H1 (cell line): Measurements from ENCODE around the gene POLR3H. TPM values are rescaled to one million over a fixed set of nuclear protein-coding genes. Genes with fewer than 3 reads are reported as not detected.

Experiments used
- BRCA1 ChIP-seq: IDR thresholded peaks from 2 replicates; pipeline ENCODE4 v1.6.1; 2012; ENCODE audit warnings: low read depth, low read length, improper control_type of control experiment
- POU5F1 ChIP-seq: IDR thresholded peaks from 2 replicates; pipeline ENCODE4 v1.6.1; 2011; ENCODE audit warnings: low read depth, mild to moderate bottlenecking, low read length, moderate library complexity
- SAP30 ChIP-seq: fragments of 300-600 bp; sonication (generic); IDR thresholded peaks from 2 replicates; pipeline ENCODE4 v1.7.1; 2012; ENCODE audit warnings: low read length, moderate library complexity, mild to moderate bottlenecking, inconsistent platforms; ENCODE audit not compliant: insufficient read depth, insufficient replicate concordance
- TAF1 ChIP-seq: IDR thresholded peaks from 2 replicates; pipeline ENCODE4 v1.6.1; 2011; ENCODE audit warnings: mild to moderate bottlenecking, low read depth, low read length
- polyA plus RNA-seq, 7 experiments: library from polyadenylated mRNA; depleted of rRNA in 3 of 7; stranded (reverse) in 5 of 7; unstranded in 2 of 7; fragments of >200 nt in 5 of 7; fragments of 200-250 nt in 2 of 7; gene quantifications; 1 replicate in 5 of 7; 2 replicates in 1 of 7; 4 replicates in 1 of 7; pipeline versions ENCODE4 v1.2.1 to v1.2.3, GENCODE V29; 2011 to 2013; ENCODE audit warnings: missing spikeins in 2 of 7, mixed read lengths in 2 of 7
- total RNA-seq: library from RNA; stranded (reverse); fragmentation: NEBNext Ultra II Directional; extraction: Animal tissue kit (Norgen Biotek cat#: 25700); gene quantifications from 2 replicates; pipeline ENCODE4 v1.2.1, GENCODE V29; 2021
- TF ChIP-seq, protein P1 (sequence below): fragments of 300-600 bp; sonication (generic); IDR thresholded peaks from 2 replicates; pipeline ENCODE4 v1.7.1; 2012; ENCODE audit warnings: low read length, moderate library complexity, mild to moderate bottlenecking, inconsistent platforms; ENCODE audit not compliant: insufficient replicate concordance

Gene POLR3H
- total and polyA plus RNA-seq, 2 of the 8 experiments (the other 6 are each of a cell fraction or from before 2014, with no cell fraction given) = 29.7 to 39.2 TPM

DNA sequence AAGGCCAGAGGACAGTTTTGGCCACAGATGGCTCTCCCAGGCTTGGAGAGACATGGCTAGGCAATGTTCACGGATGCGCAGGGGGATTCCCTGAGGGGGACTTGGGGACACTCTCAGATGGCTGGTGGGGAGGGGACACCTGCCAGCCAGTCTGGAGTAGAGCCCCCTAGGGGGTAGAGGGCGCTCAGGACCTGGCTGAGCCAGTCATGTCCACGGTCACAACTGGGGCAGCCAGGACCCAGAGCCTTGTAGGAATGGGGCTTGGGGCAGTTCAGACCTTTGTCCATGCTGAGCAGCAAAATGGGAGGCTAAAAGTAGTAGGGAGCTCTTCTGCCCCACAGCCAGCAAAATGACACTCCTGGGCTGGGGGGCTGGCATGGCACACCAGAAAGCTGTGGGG is 18.2 kb upstream of the POLR3H start (continued):
- TF ChIP-seq, protein P1, sequence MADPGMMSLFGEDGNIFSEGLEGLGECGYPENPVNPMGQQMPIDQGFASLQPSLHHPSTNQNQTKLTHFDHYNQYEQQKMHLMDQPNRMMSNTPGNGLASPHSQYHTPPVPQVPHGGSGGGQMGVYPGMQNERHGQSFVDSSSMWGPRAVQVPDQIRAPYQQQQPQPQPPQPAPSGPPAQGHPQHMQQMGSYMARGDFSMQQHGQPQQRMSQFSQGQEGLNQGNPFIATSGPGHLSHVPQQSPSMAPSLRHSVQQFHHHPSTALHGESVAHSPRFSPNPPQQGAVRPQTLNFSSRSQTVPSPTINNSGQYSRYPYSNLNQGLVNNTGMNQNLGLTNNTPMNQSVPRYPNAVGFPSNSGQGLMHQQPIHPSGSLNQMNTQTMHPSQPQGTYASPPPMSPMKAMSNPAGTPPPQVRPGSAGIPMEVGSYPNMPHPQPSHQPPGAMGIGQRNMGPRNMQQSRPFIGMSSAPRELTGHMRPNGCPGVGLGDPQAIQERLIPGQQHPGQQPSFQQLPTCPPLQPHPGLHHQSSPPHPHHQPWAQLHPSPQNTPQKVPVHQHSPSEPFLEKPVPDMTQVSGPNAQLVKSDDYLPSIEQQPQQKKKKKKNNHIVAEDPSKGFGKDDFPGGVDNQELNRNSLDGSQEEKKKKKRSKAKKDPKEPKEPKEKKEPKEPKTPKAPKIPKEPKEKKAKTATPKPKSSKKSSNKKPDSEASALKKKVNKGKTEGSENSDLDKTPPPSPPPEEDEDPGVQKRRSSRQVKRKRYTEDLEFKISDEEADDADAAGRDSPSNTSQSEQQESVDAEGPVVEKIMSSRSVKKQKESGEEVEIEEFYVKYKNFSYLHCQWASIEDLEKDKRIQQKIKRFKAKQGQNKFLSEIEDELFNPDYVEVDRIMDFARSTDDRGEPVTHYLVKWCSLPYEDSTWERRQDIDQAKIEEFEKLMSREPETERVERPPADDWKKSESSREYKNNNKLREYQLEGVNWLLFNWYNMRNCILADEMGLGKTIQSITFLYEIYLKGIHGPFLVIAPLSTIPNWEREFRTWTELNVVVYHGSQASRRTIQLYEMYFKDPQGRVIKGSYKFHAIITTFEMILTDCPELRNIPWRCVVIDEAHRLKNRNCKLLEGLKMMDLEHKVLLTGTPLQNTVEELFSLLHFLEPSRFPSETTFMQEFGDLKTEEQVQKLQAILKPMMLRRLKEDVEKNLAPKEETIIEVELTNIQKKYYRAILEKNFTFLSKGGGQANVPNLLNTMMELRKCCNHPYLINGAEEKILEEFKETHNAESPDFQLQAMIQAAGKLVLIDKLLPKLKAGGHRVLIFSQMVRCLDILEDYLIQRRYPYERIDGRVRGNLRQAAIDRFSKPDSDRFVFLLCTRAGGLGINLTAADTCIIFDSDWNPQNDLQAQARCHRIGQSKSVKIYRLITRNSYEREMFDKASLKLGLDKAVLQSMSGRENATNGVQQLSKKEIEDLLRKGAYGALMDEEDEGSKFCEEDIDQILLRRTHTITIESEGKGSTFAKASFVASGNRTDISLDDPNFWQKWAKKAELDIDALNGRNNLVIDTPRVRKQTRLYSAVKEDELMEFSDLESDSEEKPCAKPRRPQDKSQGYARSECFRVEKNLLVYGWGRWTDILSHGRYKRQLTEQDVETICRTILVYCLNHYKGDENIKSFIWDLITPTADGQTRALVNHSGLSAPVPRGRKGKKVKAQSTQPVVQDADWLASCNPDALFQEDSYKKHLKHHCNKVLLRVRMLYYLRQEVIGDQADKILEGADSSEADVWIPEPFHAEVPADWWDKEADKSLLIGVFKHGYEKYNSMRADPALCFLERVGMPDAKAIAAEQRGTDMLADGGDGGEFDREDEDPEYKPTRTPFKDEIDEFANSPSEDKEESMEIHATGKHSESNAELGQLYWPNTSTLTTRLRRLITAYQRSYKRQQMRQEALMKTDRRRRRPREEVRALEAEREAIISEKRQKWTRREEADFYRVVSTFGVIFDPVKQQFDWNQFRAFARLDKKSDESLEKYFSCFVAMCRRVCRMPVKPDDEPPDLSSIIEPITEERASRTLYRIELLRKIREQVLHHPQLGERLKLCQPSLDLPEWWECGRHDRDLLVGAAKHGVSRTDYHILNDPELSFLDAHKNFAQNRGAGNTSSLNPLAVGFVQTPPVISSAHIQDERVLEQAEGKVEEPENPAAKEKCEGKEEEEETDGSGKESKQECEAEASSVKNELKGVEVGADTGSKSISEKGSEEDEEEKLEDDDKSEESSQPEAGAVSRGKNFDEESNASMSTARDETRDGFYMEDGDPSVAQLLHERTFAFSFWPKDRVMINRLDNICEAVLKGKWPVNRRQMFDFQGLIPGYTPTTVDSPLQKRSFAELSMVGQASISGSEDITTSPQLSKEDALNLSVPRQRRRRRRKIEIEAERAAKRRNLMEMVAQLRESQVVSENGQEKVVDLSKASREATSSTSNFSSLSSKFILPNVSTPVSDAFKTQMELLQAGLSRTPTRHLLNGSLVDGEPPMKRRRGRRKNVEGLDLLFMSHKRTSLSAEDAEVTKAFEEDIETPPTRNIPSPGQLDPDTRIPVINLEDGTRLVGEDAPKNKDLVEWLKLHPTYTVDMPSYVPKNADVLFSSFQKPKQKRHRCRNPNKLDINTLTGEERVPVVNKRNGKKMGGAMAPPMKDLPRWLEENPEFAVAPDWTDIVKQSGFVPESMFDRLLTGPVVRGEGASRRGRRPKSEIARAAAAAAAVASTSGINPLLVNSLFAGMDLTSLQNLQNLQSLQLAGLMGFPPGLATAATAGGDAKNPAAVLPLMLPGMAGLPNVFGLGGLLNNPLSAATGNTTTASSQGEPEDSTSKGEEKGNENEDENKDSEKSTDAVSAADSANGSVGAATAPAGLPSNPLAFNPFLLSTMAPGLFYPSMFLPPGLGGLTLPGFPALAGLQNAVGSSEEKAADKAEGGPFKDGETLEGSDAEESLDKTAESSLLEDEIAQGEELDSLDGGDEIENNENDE = no peak
- TF ChIP-seq TAF1 (no peak), POU5F1 (no peak), BRCA1 (no peak), SAP30 (no peak)
